Measurements from ENCODE around the gene LGALS7B. TPM values are rescaled to one million over a fixed set of nuclear protein-coding genes. Genes with fewer than 3 reads are reported as not detected.
"Not testable (repeated sequence)": the region's sequence is repeated elsewhere in the genome, so short reads cannot be mapped to it uniquely, and the experiment has no call there.

The LGALS7B gene
- total RNA-seq, 1 donor from 2014 or later = 139 TPM

- DNase-seq (ENCODE audit: low spot score) = no peak
These were observed 30.4 kb downstream of the LGALS7B start for GRCh38 chr19:38819231-38819920.

- not testable (repeated sequence) for DNase-seq (ENCODE audit: low spot score)
These were observed 32.3 kb downstream of the LGALS7B start for GRCh38 chr19:38821230-38821825.

GRCh38 chr19:38825936-38826335 lies 36.9 kb downstream of the LGALS7B start:
- DNase-seq (ENCODE audit: low spot score) = not testable (repeated sequence)

- no peak for DNase-seq (ENCODE audit: low spot score)
These were observed 38.0 kb downstream of the LGALS7B start for GRCh38 chr19:38826856-38827551.

- DNase-seq (ENCODE audit: low spot score) = not testable (repeated sequence)
These were observed 40.2 kb downstream of the LGALS7B start for GRCh38 chr19:38829203-38829602.

GRCh38 chr19:38830039-38830733 lies 41.2 kb downstream of the LGALS7B start:
- DNase-seq (ENCODE audit: low spot score) = no peak

GRCh38 chr19:38831142-38831605 lies 42.2 kb downstream of the LGALS7B start:
- peak; percentile 78 for DNase-seq (ENCODE audit: low spot score)

- DNase-seq (ENCODE audit: low spot score) = peak; percentile 32
These were observed 44.1 kb downstream of the LGALS7B start for GRCh38 chr19:38833092-38833425.

- no peak for DNase-seq (ENCODE audit: low spot score)
These were observed 45.1 kb downstream of the LGALS7B start for GRCh38 chr19:38834104-38834490.

GRCh38 chr19:38834590-38834989 lies 45.6 kb downstream of the LGALS7B start:
- DNase-seq (ENCODE audit: low spot score) = no peak

GRCh38 chr19:38836159-38836982 lies 47.4 kb downstream of the LGALS7B start:
- no peak for DNase-seq (ENCODE audit: low spot score)

GRCh38 chr19:38836983-38837626 lies 48.1 kb downstream of the LGALS7B start:
- no peak for DNase-seq (ENCODE audit: low spot score)

GRCh38 chr19:38837656-38838121 lies 48.7 kb downstream of the LGALS7B start:
- no peak for DNase-seq (ENCODE audit: low spot score)

GRCh38 chr19:38838208-38838985 lies 49.4 kb downstream of the LGALS7B start:
- DNase-seq (ENCODE audit: low spot score) = peak; percentile 63

GRCh38 chr19:38838986-38839761 lies 50.2 kb downstream of the LGALS7B start:
- no peak for DNase-seq (ENCODE audit: low spot score)

GRCh38 chr19:38839816-38840582 lies 51.0 kb downstream of the LGALS7B start:
- no peak for DNase-seq (ENCODE audit: low spot score)

- no peak for DNase-seq (ENCODE audit: low spot score)
These were observed 51.6 kb downstream of the LGALS7B start for GRCh38 chr19:38840583-38840968.

Data from umbilical cord (tissue), 2 donors.